GM18498 (cell line): Measurements from ENCODE around the gene SLC43A3.
"Not testable (repeated sequence)": the region's sequence is repeated elsewhere in the genome, so short reads cannot be mapped to it uniquely, and the experiment has no call there.

ENCODE experiments used
- ATAC-seq: cut with Tn5 transposase; IDR thresholded peaks from one replicate; pipeline ENCODE4 v1.9.1; 2021; ENCODE audit warnings: mild to moderate bottlenecking, moderate library complexity; ENCODE audit not compliant: unreplicated experiment

Gene SLC43A3

GRCh38 chr11:57361420-57361819 is 65.5 kb downstream of the SLC43A3 start:
- ATAC-seq, result not testable (repeated sequence)

- ATAC-seq, result no peak
Observed at GRCh38 chr11:57360991-57361390, 65.9 kb downstream of the SLC43A3 start.

- no peak for ATAC-seq
Observed at GRCh38 chr11:57359896-57360690, 66.8 kb downstream of the SLC43A3 start.

GRCh38 chr11:57359396-57359795 is 67.5 kb downstream of the SLC43A3 start:
- no peak for ATAC-seq

GRCh38 chr11:57358991-57359390 is 67.9 kb downstream of the SLC43A3 start:
- no peak for ATAC-seq

DNA sequence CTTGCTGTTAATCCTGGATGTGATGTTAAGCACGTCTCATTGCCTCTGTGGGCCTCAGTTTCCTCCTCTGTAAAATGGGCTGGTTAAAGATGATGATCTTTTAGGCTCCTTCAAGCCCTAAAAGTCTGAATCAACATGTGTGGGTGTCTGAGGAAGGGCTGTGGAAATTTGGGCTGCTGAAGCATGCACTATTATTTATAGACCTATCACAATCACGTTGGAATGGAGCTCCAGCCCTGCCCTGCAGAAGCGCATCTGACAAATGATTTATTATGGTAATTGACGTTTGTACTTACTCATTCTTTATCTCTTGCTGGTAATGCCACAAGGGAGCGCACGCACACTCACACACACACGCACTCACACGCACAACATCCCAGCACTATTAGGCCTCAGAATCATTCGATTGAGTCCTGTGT is 68.4 kb downstream of the SLC43A3 start:
- ATAC-seq, result no peak

GRCh38 chr11:57357856-57358255 is 69.1 kb downstream of the SLC43A3 start:
- ATAC-seq, result no peak

DNA sequence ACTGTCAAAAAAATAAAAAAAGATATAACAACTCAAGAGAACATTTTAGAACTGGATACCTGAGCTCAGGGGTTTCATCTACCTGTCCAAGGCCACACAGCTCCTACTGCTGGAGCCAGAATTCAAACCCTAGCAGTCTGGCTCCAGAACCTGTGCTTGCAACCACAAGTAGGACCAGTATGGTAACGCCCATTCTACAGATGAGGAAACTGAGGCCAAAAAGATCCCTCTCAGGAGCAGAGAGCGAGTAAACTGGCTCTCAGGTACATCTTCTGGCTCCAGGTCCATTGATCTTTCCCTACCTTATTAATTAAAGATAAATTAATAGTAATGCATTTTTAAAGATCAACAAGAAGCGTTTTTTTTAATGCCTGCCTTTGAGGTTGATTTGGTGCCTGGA is 69.6 kb downstream of the SLC43A3 start:
- ATAC-seq, result no peak
